SU-DHL-6 (cell line): ENCODE data around the gene NCOA5.

ENCODE experiments used
- H2AFZ ChIP-seq: fragments of 200-600 bp; sonication (generic); 2 replicates; pipeline ENCODE4 v1.6.1; 2014; ENCODE audit warnings: low read depth, mild to moderate bottlenecking, moderate library complexity, mixed read lengths, antibody characterized with exemption, low read length; ENCODE audit not compliant: severe bottlenecking
- H3F3A ChIP-seq: fragments of 200-600 bp; shearing (Covaris generic); 2 replicates; pipeline ENCODE4 v1.6.0; 2016; ENCODE audit warnings: antibody characterized with exemption, mild to moderate bottlenecking; ENCODE audit not compliant: insufficient read depth
- H3K27ac ChIP-seq: fragments of 200-600 bp; sonication (generic); 2 replicates; pipeline ENCODE4 v1.5.1; 2016; ENCODE audit warnings: low read depth, mild to moderate bottlenecking, low read length, moderate library complexity, mixed read lengths
- H3K27me3 ChIP-seq: fragments of 200-600 bp; sonication (generic), shearing (Covaris generic); 2 replicates; pipeline ENCODE4 v1.6.0; 2014; ENCODE audit warnings: mild to moderate bottlenecking, low read length
- H3K36me3 ChIP-seq: fragments of 200-600 bp; sonication (generic); 2 replicates; pipeline ENCODE4 v1.6.1; 2014; ENCODE audit warnings: mild to moderate bottlenecking, low read length, mixed read lengths
- H3K4me2 ChIP-seq: fragments of 300-600, 200-600 bp; shearing (Covaris generic), sonication (generic); 2 replicates; pipeline ENCODE4 v1.6.0; 2014; ENCODE audit warnings: low read length, low read depth, mild to moderate bottlenecking; ENCODE audit not compliant: poor library complexity, severe bottlenecking
- H3K4me3 ChIP-seq: fragments of 200-600 bp; sonication (generic); 2 replicates; pipeline ENCODE4 v1.5.1; 2014; ENCODE audit warnings: antibody characterized with exemption, low read length, mild to moderate bottlenecking, mixed read lengths; ENCODE audit not compliant: insufficient read depth, poor library complexity, severe bottlenecking
- H3K79me2 ChIP-seq: fragments of 200-600 bp; sonication (generic); 2 replicates; pipeline ENCODE4 v1.6.1; 2014; ENCODE audit warnings: mild to moderate bottlenecking, low read length, moderate library complexity; ENCODE audit not compliant: insufficient read depth
- H3K9ac ChIP-seq: fragments of 200-600 bp; sonication (generic); 2 replicates; pipeline ENCODE4 v1.7.0; 2014; ENCODE audit warnings: mild to moderate bottlenecking, low read length
- H3K9me2 ChIP-seq: fragments of 200-600 bp; sonication (generic); replicated peaks from 2 replicates; pipeline ENCODE4 v1.6.1; 2014; ENCODE audit warnings: low read length; ENCODE audit not compliant: insufficient read depth
- H3K9me3 ChIP-seq: fragments of 200-600 bp; sonication (generic); 2 replicates; pipeline ENCODE4 v1.6.1; 2014; ENCODE audit warnings: low read length, mixed read lengths; ENCODE audit not compliant: insufficient read depth
- H4K20me1 ChIP-seq: fragments of 200-600 bp; sonication (generic); 2 replicates; pipeline ENCODE4 v1.6.1; 2014; ENCODE audit warnings: low read depth, mild to moderate bottlenecking, antibody characterized with exemption, low read length, moderate library complexity, mixed read lengths
- CTCF ChIP-seq: fragments of 200-600 bp; sonication (generic); IDR thresholded peaks from one replicate; pipeline ENCODE4 v1.5.1; 2017; ENCODE audit warnings: antibody characterized with exemption, mild to moderate bottlenecking, low read length, moderate library complexity; ENCODE audit not compliant: insufficient read depth, poor library complexity, severe bottlenecking
- EZH2phosphoT487 ChIP-seq: fragments of 200-600 bp; sonication (generic), shearing (Covaris generic); conservative IDR thresholded peaks from 2 replicates; pipeline ENCODE4 v1.6.1; 2018; ENCODE audit warnings: mild to moderate bottlenecking, antibody characterized with exemption, low read length, moderate library complexity, mixed read lengths

Gene NCOA5

GRCh38 chr20:46051556-46052308 lies 38.0 kb downstream of the NCOA5 start:
- TF ChIP-seq CTCF (no peak), EZH2phosphoT487 (no peak)
- H2AFZ ChIP-seq, result no peak overlapping the region
- no peaks in the 10 kb centered on the region for H3K9me2 ChIP-seq
- H3K79me2 ChIP-seq, result no peaks in the 10 kb centered on the region
- no peak overlapping the region for H3K4me3 ChIP-seq
- H3K4me2 ChIP-seq, result no peak overlapping the region
- no peaks in the 10 kb centered on the region for H4K20me1 ChIP-seq
- H3K27ac ChIP-seq, result no peak overlapping the region
- H3F3A ChIP-seq, result no peaks in the 10 kb centered on the region
- H3K27me3 ChIP-seq, result no peaks in the 10 kb centered on the region
- H3K9ac ChIP-seq, result no peak overlapping the region
- no peaks in the 10 kb centered on the region for H3K36me3 ChIP-seq
- no peaks in the 10 kb centered on the region for H3K9me3 ChIP-seq

- H3F3A ChIP-seq, result no peaks in the 10 kb centered on the region
- no peak overlapping the region for H3K4me3 ChIP-seq
- no peak overlapping the region for H3K4me2 ChIP-seq
- no peak overlapping the region for H3K9ac ChIP-seq
- no peaks in the 10 kb centered on the region for H3K9me2 ChIP-seq
- H4K20me1 ChIP-seq, result no peaks in the 10 kb centered on the region
- H3K27me3 ChIP-seq, result no peaks in the 10 kb centered on the region
- no peaks in the 10 kb centered on the region for H3K36me3 ChIP-seq
- no peaks in the 10 kb centered on the region for H3K79me2 ChIP-seq
- TF ChIP-seq CTCF (no peak), EZH2phosphoT487 (no peak)
- no peak overlapping the region for H3K27ac ChIP-seq
- no peaks in the 10 kb centered on the region for H3K9me3 ChIP-seq
- no peak overlapping the region for H2AFZ ChIP-seq
Observed at GRCh38 chr20:46050885-46051284, 38.9 kb downstream of the NCOA5 start.

- Histone ChIP-seq H3K9me3 (no peaks in the 10 kb centered on the region), H3K9me2 (no peaks in the 10 kb centered on the region), H3K36me3 (no peaks in the 10 kb centered on the region), H4K20me1 (no peaks in the 10 kb centered on the region), H2AFZ (no peak overlapping the region), H3K9ac (no peak overlapping the region), H3K27ac (no peak overlapping the region), H3K4me3 (no peak overlapping the region), H3F3A (no peaks in the 10 kb centered on the region), H3K27me3 (no peaks in the 10 kb centered on the region), H3K79me2 (no peaks in the 10 kb centered on the region), H3K4me2 (no peak overlapping the region)
- TF ChIP-seq EZH2phosphoT487, result no peak
- TF ChIP-seq CTCF, result no peak
Observed at GRCh38 chr20:46050444-46050843, 39.3 kb downstream of the NCOA5 start.
